Endodermal cell (in vitro differentiated cells): ENCODE data around the gene C1GALT1. TPM values are rescaled to one million over a fixed set of nuclear protein-coding genes. Genes with fewer than 3 reads are reported as not detected.

Source experiments
- DNase-seq: peaks from one replicate; pipeline ENCODE4 v3.0.0-alpha.2; 2017
- H3K27ac ChIP-seq: 2 replicates; pipeline ENCODE4 v1.5.1; 2013; ENCODE audit warnings: mild to moderate bottlenecking, low read depth, low read length, moderate library complexity
- H3K27me3 ChIP-seq: 2 replicates; pipeline ENCODE4 v1.6.1; 2013; ENCODE audit warnings: mild to moderate bottlenecking, low read length, moderate library complexity; ENCODE audit not compliant: insufficient read depth, control insufficient read depth, poor library complexity, severe bottlenecking
- H3K36me3 ChIP-seq: 2 replicates; pipeline ENCODE4 v1.7.0; 2013; ENCODE audit warnings: mild to moderate bottlenecking, low read length, moderate library complexity; ENCODE audit not compliant: control insufficient read depth, insufficient read depth
- H3K4me1 ChIP-seq: one replicate; pipeline ENCODE4 v1.7.0; 2013; ENCODE audit warnings: low read length; ENCODE audit not compliant: control insufficient read depth, insufficient read depth
- H3K4me3 ChIP-seq: 2 replicates; pipeline ENCODE4 v1.5.1; 2013; ENCODE audit warnings: mild to moderate bottlenecking, low read length, moderate library complexity
- H3K9ac ChIP-seq: 2 replicates; pipeline ENCODE4 v1.6.1; 2013; ENCODE audit warnings: mild to moderate bottlenecking, low read length, moderate library complexity; ENCODE audit not compliant: poor library complexity, severe bottlenecking; ENCODE audit errors: extremely low read depth
- H3K9me3 ChIP-seq: 2 replicates; pipeline ENCODE4 v1.6.1; 2013; ENCODE audit warnings: mild to moderate bottlenecking, low read length, moderate library complexity; ENCODE audit not compliant: control insufficient read depth
- H3K27ac Mint-ChIP-seq: 2 replicates; pipeline ENCODE4 v1.8.0; 2020; ENCODE audit warnings: mixed read lengths
- H3K27me3 Mint-ChIP-seq: 2 replicates; pipeline ENCODE4 v1.8.0; 2021; ENCODE audit warnings: mild to moderate bottlenecking, mixed read lengths; ENCODE audit not compliant: insufficient read depth
- H3K36me3 Mint-ChIP-seq: 2 replicates; pipeline ENCODE4 v1.8.0; 2020; ENCODE audit warnings: low read depth, mixed read lengths
- H3K4me1 Mint-ChIP-seq: 2 replicates; pipeline ENCODE4 v1.8.0; 2020; ENCODE audit warnings: mixed read lengths
- H3K4me3 Mint-ChIP-seq: 2 replicates; pipeline ENCODE4 v1.8.0; 2020; ENCODE audit warnings: mild to moderate bottlenecking, moderate library complexity, mixed read lengths
- H3K9me3 Mint-ChIP-seq: 2 replicates; pipeline ENCODE4 v1.8.0; 2020; ENCODE audit warnings: mild to moderate bottlenecking, mixed read lengths
- CTCF ChIP-seq: fragments of 200-600 bp; sonication (generic); conservative IDR thresholded peaks from 2 replicates; pipeline ENCODE4 v1.5.0; 2021; ENCODE audit warnings: antibody characterized with exemption, mild to moderate bottlenecking
- WGBS, 2 experiments: methylation state at CpG; one replicate each; pipeline versions ENCODE4 v1.1.5 to v1.1.7; 2013; ENCODE audit warnings: missing lambda C conversion rate in 2 of 2, mixed read lengths in 1 of 2; ENCODE audit not compliant: insufficient coverage in 1 of 2, insufficient read length in 1 of 2; 5-methylcytosine and 5-hydroxymethylcytosine counted together
- total RNA-seq, 2 donors: library from RNA; stranded (reverse); fragmentation: NEBNext Ultra II Directional in 1 of 2; extraction: Animal tissue kit (Norgen Biotek cat#: 25700) in 1 of 2; gene quantifications; 2 replicates in 1 of 2; 3 replicates in 1 of 2; pipeline ENCODE4 v1.2.1, GENCODE V29; 2021

Gene C1GALT1
- total RNA-seq, 2 donors from 2014 or later, result 65.7 to 132 TPM

- H3K4me3 ChIP-seq, result no peak overlapping the region
- no peak for TF ChIP-seq CTCF
- DNase-seq, result no peak
- no peak overlapping the region for H3K27ac Mint-ChIP-seq
- peaks cover 3% of the 10 kb centered on the region for H3K9me3 Mint-ChIP-seq
- H3K9ac ChIP-seq, result no peak overlapping the region
- H3K36me3 Mint-ChIP-seq, result no peaks in the 10 kb centered on the region
- H3K27me3 ChIP-seq, result no peaks in the 10 kb centered on the region
- H3K36me3 ChIP-seq, result no peaks in the 10 kb centered on the region
- H3K4me1 Mint-ChIP-seq, result peaks cover 6% of the 10 kb centered on the region
- H3K4me1 ChIP-seq, result no peaks in the 10 kb centered on the region
- no peak overlapping the region for H3K27ac ChIP-seq
- no peaks in the 10 kb centered on the region for H3K27me3 Mint-ChIP-seq
- H3K9me3 ChIP-seq, result peaks cover 8% of the 10 kb centered on the region
- no peak overlapping the region for H3K4me3 Mint-ChIP-seq
- WGBS, 2 experiments, result 89% methylated on average over 2 of the region's 2 CpGs; no CpG with 5 or more reads in 1 of the 2 experiments
Observed at GRCh38 chr7:7164591-7164990, 17.8 kb upstream of the C1GALT1 start.

DNA sequence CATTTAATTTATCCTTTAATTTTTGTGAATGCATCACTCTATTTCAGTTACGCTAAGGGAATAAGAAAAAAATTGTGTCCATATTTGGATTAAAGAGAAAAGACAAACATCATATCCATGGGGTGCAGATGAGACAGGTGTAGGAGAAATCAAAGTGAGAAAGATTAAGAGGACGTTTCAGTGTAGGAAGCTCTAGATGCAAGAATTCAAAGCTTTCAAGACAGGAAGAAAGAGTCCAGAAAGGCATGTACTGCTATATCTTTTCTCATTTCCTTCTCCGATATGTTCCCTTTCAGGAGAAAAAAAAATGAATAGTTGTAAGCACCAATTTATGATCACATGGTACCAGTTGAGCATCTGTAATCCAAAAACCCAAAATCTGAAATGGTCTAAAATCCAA lies 17.0 kb upstream of the C1GALT1 start:
- TF ChIP-seq CTCF, result no peak
- H3K9me3 Mint-ChIP-seq, result peaks cover 3% of the 10 kb centered on the region
- H3K4me1 ChIP-seq, result no peaks in the 10 kb centered on the region
- no peaks in the 10 kb centered on the region for H3K36me3 Mint-ChIP-seq
- no peak overlapping the region for H3K4me3 ChIP-seq
- no peaks in the 10 kb centered on the region for H3K27me3 Mint-ChIP-seq
- H3K9ac ChIP-seq, result no peak overlapping the region
- no peak overlapping the region for H3K4me3 Mint-ChIP-seq
- no peaks in the 10 kb centered on the region for H3K27me3 ChIP-seq
- 83% methylated on average over 2 to 3 of the region's 3 CpGs for WGBS, 2 experiments
- H3K36me3 ChIP-seq, result no peaks in the 10 kb centered on the region
- H3K27ac ChIP-seq, result no peak overlapping the region
- peaks cover 6% of the 10 kb centered on the region for H3K4me1 Mint-ChIP-seq
- peaks cover 8% of the 10 kb centered on the region for H3K9me3 ChIP-seq
- DNase-seq, result no peak
- H3K27ac Mint-ChIP-seq, result no peak overlapping the region

DNA sequence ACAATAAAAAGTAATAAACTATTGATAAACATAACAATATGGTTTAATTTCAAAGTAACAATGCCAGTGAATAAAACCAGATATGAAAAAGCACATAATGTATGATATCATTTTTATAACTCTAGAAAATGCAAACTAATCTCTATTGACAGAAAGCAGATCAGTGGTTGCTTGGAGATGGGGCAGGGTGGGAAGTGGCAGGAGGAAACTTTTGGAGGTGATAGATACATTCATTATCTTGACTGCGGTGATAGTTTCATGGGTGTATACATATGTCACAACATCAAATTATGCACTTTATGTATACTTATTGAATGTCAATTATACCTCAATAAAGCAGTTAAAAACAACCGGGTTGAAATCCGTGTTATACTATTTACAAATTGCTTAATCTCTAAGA lies 16.0 kb upstream of the C1GALT1 start:
- DNase-seq, result no peak
- WGBS, 2 experiments, result 97% methylated on average over 3 of the region's 3 CpGs; no CpG with 5 or more reads in 1 of the 2 experiments
- Mint-ChIP-seq H3K27ac (no peak overlapping the region), H3K36me3 (no peaks in the 10 kb centered on the region), H3K4me3 (no peak overlapping the region), H3K9me3 (peaks cover 6% of the 10 kb centered on the region), H3K27me3 (no peaks in the 10 kb centered on the region), H3K4me1 (peaks cover 6% of the 10 kb centered on the region)
- TF ChIP-seq CTCF, result no peak
- Histone ChIP-seq H3K27me3 (no peaks in the 10 kb centered on the region), H3K4me1 (no peaks in the 10 kb centered on the region), H3K36me3 (no peaks in the 10 kb centered on the region), H3K9me3 (peaks cover 8% of the 10 kb centered on the region), H3K4me3 (no peak overlapping the region), H3K27ac (no peak overlapping the region), H3K9ac (no peak overlapping the region)
